Ovary (tissue), 10 donors: ENCODE measurements around the gene PRCD. TPM values are rescaled to one million over a fixed set of nuclear protein-coding genes. Genes with fewer than 3 reads are reported as not detected.
A peak's percentile ranks its signal among the peaks of the same experiment; 100 is the strongest.

Experiments used
- DNase-seq, 5 donors: peaks; one replicate each; pipeline ENCODE4 v3.0.0-alpha.2; 2019 to 2020
- H3K27ac ChIP-seq, 2 donors: fragments of 200-600 bp; one replicate each; pipeline versions ENCODE4 v1.5.1 to v1.8.0; 2019 to 2022
- H3K27me3 ChIP-seq: fragments of 200-600 bp; one replicate; pipeline ENCODE4 v1.8.0; 2022
- H3K36me3 ChIP-seq: fragments of 200-600 bp; sonication (generic); one replicate; pipeline ENCODE4 v1.5.1; 2019
- H3K4me1 ChIP-seq: one replicate; pipeline ENCODE4 v1.8.1; 2013; ENCODE audit warnings: mild to moderate bottlenecking, moderate library complexity; ENCODE audit not compliant: insufficient read depth
- H3K4me3 ChIP-seq: fragments of 200-600 bp; sonication (generic); one replicate; pipeline ENCODE4 v1.5.1; 2017
- H3K9me3 ChIP-seq, 2 donors: fragments of 200-600 bp in 1 of 2; sonication (generic) in 1 of 2; one replicate each; pipeline versions ENCODE4 v1.5.1 to v1.8.1; 2013 to 2019; ENCODE audit warnings: mild to moderate bottlenecking in 1 of 2, moderate library complexity in 1 of 2
- EP300 ChIP-seq: sonication (generic); formaldehyde crosslinking; IDR thresholded peaks from one replicate; pipeline ENCODE4 v1.6.1; 2017; ENCODE audit warnings: antibody characterized with exemption
- POLR2A ChIP-seq: fragments of 450-650 bp; IDR thresholded peaks from one replicate; pipeline ENCODE4 v1.6.1; 2017; ENCODE audit warnings: antibody characterized with exemption, mild to moderate bottlenecking, moderate library complexity
- WGBS, 3 donors: extraction: QIAGEN DNeasy Blood & Tissue Kit in 1 of 3; methylation state at CpG; one replicate each; pipeline versions ENCODE4 v1.1.5 to v1.1.7; 2013 to 2017; 5-methylcytosine and 5-hydroxymethylcytosine counted together
- intact Hi-C, 4 donors: fragments of 100-400 bp; cut with DNase I; formaldehyde crosslinking; loops; one replicate each; pipeline versions ENCODE4 v1.11.0 to v1.15.1; 2022 to 2023
- long read RNA-seq, 3 donors: library from polyadenylated mRNA in 2 of 3; unstranded in 2 of 3; transcript quantifications; one replicate each; pipeline ENCODE4 v2.0.0 and lab custom pipeline, GENCODE V29; 2021 to 2026
- polyA plus RNA-seq, 2 donors: library from polyadenylated mRNA; stranded (reverse); fragments of 200-250 nt in 1 of 2; fragments of 350-450 nt in 1 of 2; fragmentation: Illumina TruSeq in 1 of 2; extraction: RNeasy Lipid Tissue Mini Kit (QIAGEN cat#74804) in 1 of 2; gene quantifications; one replicate each; pipeline ENCODE4 v1.2.3, GENCODE V29; 2013 to 2014
- total RNA-seq, 7 donors: library from RNA; depleted of rRNA in 2 of 7; stranded (reverse); fragments of >200 nt in 2 of 7; fragmentation: NEBNext Ultra II Directional in 3 of 7; extraction: Animal tissue kit (Norgen Biotek cat#: 25700) in 3 of 7; gene quantifications; one replicate each; pipeline versions ENCODE4 v1.1.0 to v1.2.4, GENCODE V29; 2016 to 2023
- TF ChIP-seq, protein P1 (sequence below), 3 donors: fragments of 450-650 bp in 2 of 3; fragments of 200-600 bp in 1 of 3; IDR thresholded peaks; one replicate each; pipeline versions ENCODE4 v1.5.1 to v1.8.0; 2016 to 2022; ENCODE audit warnings: antibody characterized with exemption in 3 of 3, mild to moderate bottlenecking in 1 of 3
- donor health status: DM: no; HTN: no; CAD: no; lungs with moderate emphysema.
- donor health status: DM: no; HTN: no; CAD: no.
- donor health status: Bipolar disorder and iron deficiency.
- donor health status: DM: yes; HTN: yes; CAD: no.
- donor health status: DM: no; HTN: no; CAD: no.
- donor health status: DM: yes; HTN: yes; CAD: no.

The PRCD gene, protein sequence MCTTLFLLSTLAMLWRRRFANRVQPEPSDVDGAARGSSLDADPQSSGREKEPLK
- 10 to 100 TPM in 1 of 7 donors, 1 to 10 TPM in 6; 2.3 to 12.2 (median 2.8) TPM for total RNA-seq
- 1 to 10 TPM; 1.5 to 7.0 TPM for polyA plus RNA-seq
- long read RNA-seq, donor 1, partial matches to known transcripts = 0 of 14 reads
- long read RNA-seq, donor 1, other reads (novel, unspliced or antisense) = 14 of 14 reads
- long read RNA-seq, donor 2, partial matches to known transcripts = 0 of 5 reads
- long read RNA-seq, donor 2, other reads (novel, unspliced or antisense) = 5 of 5 reads
- long read RNA-seq, donor 3, partial matches to known transcripts = 0 of 5 reads
- long read RNA-seq, donor 3, other reads (novel, unspliced or antisense) = 5 of 5 reads

GRCh38 chr17:76539631-76540271 is at the start of gene PRCD:
Gene PRCD, plus strand, starts transcription at chr17:76540044. Its CDS starts 98 bp downstream, at chr17:76540142.
- Histone ChIP-seq H3K27ac (no peak within 1 kb of the TSS), H3K36me3 (no peaks in the 10 kb centered on the region), H3K4me3 (peak within 1 kb of the TSS; percentile 15), H3K4me1 (peaks cover 26% of the 10 kb centered on the region), H3K9me3 (no peaks in the 10 kb centered on the region), H3K27me3 (no peaks in the 10 kb centered on the region)
- intact Hi-C loops = loop anchor here in 1 of 4 donors (10.0 kb wide), 1 partner anchor 165 kb away; no protein-coding TSS in a partner anchor
- TF ChIP-seq POLR2A (no peak), EP300 (no peak)
- TF ChIP-seq, protein P1, sequence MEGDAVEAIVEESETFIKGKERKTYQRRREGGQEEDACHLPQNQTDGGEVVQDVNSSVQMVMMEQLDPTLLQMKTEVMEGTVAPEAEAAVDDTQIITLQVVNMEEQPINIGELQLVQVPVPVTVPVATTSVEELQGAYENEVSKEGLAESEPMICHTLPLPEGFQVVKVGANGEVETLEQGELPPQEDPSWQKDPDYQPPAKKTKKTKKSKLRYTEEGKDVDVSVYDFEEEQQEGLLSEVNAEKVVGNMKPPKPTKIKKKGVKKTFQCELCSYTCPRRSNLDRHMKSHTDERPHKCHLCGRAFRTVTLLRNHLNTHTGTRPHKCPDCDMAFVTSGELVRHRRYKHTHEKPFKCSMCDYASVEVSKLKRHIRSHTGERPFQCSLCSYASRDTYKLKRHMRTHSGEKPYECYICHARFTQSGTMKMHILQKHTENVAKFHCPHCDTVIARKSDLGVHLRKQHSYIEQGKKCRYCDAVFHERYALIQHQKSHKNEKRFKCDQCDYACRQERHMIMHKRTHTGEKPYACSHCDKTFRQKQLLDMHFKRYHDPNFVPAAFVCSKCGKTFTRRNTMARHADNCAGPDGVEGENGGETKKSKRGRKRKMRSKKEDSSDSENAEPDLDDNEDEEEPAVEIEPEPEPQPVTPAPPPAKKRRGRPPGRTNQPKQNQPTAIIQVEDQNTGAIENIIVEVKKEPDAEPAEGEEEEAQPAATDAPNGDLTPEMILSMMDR (IDR thresholded peaks at IDR 0.05) = no peak
- DNase-seq = peak in 2 of 5 donors; percentile 33 to 42
- WGBS, 3 donors = 77 to 87% (median 80%) methylated on average over 21 to 22 of the region's 22 CpGs

DNA sequence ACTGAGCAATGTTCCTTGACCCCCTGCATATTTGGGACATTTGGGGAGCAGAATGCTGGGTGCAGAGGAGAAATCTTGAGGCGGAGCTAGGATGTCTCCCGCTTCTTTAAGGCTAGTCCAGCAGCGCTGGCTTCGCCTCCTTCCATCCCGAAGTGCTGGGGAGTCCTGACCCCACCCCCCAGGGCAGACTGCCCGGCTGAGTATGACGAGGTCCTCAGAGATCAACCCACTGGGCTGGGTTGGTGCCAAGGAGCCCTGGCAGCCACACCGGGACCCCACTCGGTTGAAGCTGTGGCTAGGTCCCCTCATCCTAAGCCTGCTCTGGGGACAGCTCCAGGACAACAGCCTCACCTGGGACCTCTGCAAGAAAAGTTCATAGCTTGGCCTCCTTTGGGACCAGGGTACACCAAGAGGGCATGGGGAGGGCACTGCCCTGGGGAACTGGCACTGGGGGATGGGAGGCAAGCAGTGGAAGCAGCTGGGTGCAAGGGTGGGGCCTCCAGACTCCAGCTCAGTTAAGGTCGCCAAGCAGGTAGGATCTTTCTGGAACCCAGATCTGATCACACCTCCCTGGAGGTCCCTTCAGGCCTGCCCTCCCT is 49.6 kb upstream of the PRCD start:
- WGBS, 3 donors = 69 to 80% (median 71%) methylated on average over 8 to 10 of the region's 10 CpGs
- Histone ChIP-seq H3K4me3 (no peak overlapping the region), H3K9me3 (no peaks in the 10 kb centered on the region), H3K4me1 (peaks cover 9% of the 10 kb centered on the region), H3K27me3 (no peaks in the 10 kb centered on the region), H3K27ac (no peak overlapping the region), H3K36me3 (no peaks in the 10 kb centered on the region)
- no peak for TF ChIP-seq EP300
- TF ChIP-seq, protein P1 (IDR thresholded peaks at IDR 0.05) = no peak
- no peak for TF ChIP-seq POLR2A
- DNase-seq = no peak
- intact Hi-C loops = no loop called here

DNA sequence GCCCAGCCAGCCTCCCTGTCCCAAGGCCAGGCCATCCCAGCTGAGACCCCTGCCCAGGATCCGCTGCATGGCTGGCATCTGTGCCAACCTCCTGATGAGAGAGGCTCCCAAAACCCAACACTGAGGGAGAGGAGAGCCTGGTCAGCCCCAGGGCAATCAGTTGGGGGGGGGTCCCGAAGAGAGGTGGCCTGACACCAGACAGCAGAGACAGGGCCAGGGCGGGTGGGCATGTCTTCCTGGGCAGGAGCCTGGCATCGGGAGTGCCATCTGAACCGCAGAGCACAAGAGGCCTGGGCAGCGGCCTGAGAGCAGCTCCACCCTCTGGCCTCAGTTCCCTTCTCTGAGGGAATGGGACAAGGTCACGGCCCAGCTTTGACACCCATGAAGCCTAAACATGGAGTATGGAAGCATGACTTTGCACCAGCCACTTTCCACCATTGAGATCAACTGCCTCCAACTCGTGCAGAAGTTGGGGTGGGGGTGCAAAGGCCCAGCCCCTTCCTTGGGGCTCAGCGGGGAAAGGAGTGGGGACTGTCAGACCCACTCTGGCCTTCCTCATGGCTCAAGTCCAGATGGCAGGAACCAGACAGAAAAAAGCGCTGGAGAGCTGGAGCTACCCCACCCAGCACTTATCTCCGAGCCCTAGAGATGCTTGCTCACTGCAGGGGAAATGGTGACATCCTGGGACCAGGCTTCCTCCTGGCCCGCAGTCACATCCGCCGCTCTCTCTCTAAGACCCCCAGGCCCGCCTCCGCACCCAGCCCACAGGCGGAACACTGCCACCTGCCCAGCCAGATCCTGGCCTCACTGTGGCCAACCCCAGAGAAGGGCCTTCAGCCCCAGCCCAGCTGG is 48.3 kb upstream of the PRCD start:
- no peak for DNase-seq
- H3K27ac ChIP-seq = no peak overlapping the region
- H3K9me3 ChIP-seq = no peaks in the 10 kb centered on the region
- no peaks in the 10 kb centered on the region for H3K36me3 ChIP-seq
- H3K4me1 ChIP-seq = peaks cover 9% of the 10 kb centered on the region
- 86 to 94% (median 92%) methylated on average over 17 of the region's 17 CpGs for WGBS, 3 donors
- H3K27me3 ChIP-seq = no peaks in the 10 kb centered on the region
- intact Hi-C loops = no loop called here
- TF ChIP-seq, protein P1 (IDR thresholded peaks at IDR 0.05) = no peak
- TF ChIP-seq EP300 = no peak
- TF ChIP-seq POLR2A = no peak
- no peak overlapping the region for H3K4me3 ChIP-seq
